GM06990 (cell line): ENCODE data around the gene MTA1.
A peak's percentile ranks its signal among the peaks of the same experiment; 100 is the strongest.

Source experiments
- DNase-seq: peaks from one replicate; pipeline ENCODE4 v3.0.0-alpha.2; 2011; ENCODE audit not compliant: insufficient read length; ENCODE audit errors: extremely low read depth
- H3K27me3 ChIP-seq: replicated peaks from 2 replicates; pipeline ENCODE4 v1.6.0; 2011; ENCODE audit warnings: low read length; ENCODE audit not compliant: control insufficient read depth, insufficient read depth
- H3K36me3 ChIP-seq: 2 replicates; pipeline ENCODE4 v1.5.1; 2011; ENCODE audit warnings: low read length; ENCODE audit not compliant: control insufficient read depth, insufficient read depth
- H3K4me3 ChIP-seq: replicated peaks from 2 replicates; pipeline ENCODE4 v1.5.1; 2011; ENCODE audit warnings: low read depth, mild to moderate bottlenecking, control low read depth, low read length
- TF ChIP-seq, protein P1 (sequence below): IDR thresholded peaks from 2 replicates; pipeline ENCODE4 v1.5.1; 2011; ENCODE audit warnings: low read length, control low read depth, mild to moderate bottlenecking, inconsistent platforms; ENCODE audit not compliant: insufficient read depth, poor library complexity, severe bottlenecking

MTA1 gene

DNA sequence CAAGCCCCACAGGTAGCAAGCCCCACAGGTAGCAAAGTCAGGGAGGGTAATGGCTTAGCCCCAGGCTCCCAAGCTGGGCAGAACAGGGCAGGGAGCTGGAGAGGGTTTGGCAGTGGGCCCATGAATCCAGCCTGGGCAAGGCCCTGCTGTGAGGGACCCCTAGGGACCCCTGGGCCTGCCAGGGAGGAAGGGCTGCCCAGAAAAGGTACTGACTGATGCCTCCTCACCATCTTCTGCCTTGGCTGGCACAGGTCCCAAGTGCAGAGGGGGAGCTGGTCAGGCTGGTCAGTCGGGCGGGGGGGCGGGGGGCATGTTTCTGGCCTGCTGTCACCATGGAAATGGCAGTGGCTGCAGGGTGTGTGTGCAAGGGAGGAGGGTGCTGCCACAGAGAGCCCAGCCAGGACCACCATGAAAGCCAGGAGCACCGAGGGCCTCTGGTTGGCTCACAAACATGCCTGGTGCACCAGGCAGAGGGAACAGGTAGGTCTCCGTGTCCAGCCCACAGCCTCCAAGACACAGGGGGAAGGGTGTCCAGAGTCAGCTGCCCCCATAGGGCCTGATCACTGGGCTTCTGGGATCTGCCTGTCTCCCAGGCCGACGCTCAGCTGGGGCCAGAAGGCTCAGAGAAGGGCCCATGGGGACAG lies 53.5 kb downstream of the MTA1 start:
- TF ChIP-seq, protein P1, sequence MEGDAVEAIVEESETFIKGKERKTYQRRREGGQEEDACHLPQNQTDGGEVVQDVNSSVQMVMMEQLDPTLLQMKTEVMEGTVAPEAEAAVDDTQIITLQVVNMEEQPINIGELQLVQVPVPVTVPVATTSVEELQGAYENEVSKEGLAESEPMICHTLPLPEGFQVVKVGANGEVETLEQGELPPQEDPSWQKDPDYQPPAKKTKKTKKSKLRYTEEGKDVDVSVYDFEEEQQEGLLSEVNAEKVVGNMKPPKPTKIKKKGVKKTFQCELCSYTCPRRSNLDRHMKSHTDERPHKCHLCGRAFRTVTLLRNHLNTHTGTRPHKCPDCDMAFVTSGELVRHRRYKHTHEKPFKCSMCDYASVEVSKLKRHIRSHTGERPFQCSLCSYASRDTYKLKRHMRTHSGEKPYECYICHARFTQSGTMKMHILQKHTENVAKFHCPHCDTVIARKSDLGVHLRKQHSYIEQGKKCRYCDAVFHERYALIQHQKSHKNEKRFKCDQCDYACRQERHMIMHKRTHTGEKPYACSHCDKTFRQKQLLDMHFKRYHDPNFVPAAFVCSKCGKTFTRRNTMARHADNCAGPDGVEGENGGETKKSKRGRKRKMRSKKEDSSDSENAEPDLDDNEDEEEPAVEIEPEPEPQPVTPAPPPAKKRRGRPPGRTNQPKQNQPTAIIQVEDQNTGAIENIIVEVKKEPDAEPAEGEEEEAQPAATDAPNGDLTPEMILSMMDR, result no peak
- no peak for DNase-seq
- Histone ChIP-seq H3K36me3 (peaks cover 7% of the 10 kb centered on the region), H3K4me3 (no peak overlapping the region), H3K27me3 (no peaks in the 10 kb centered on the region; the same call in 1 of the 2 replicates)

DNA sequence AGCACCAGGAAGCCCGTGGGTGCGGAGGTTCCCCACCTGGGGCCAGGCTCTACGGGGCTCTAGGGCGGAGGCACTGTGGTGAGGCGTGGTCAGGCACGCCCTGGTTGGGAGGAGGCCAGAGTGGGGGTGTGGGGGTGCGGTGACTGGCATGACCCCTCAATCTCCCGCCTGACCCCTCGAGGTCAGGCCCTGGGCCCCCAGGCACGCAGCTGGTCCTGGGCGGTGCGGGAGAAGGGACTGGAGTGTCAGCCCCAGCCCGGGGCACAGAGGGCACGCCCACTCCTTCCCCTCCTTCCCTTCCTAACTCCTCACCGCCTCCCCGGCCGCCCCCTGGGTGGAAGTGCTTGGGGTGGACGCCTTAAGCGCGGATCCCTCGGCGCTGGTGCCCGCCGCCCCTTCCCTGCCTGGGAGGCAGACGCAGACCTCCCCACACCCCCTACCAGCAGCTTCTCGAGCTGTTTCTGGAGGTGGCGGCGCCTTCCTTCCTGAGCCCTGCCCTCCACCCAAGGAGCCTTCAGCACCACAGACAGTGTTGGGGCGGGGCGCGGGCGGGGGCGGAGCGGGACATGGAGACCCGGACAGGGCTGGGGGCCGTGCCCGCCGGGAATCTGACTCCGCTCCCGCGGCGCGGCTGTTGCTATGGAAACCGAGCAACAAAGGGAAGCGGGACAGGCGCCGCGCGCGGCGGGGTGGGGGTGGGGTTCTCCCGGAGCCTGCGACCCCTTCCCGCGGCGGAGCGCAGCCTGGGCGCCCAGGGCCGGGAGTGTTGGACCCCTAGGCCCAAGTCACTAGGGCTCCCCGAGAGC lies 54.3 kb downstream of the MTA1 start:
- DNase-seq, result no peak
- Histone ChIP-seq H3K36me3 (peaks cover 3% of the 10 kb centered on the region), H3K27me3 (no peaks in the 10 kb centered on the region; the same call in 1 of the 2 replicates), H3K4me3 (peak overlapping the region; percentile 53)
- TF ChIP-seq, protein P1, result no peak

DNA sequence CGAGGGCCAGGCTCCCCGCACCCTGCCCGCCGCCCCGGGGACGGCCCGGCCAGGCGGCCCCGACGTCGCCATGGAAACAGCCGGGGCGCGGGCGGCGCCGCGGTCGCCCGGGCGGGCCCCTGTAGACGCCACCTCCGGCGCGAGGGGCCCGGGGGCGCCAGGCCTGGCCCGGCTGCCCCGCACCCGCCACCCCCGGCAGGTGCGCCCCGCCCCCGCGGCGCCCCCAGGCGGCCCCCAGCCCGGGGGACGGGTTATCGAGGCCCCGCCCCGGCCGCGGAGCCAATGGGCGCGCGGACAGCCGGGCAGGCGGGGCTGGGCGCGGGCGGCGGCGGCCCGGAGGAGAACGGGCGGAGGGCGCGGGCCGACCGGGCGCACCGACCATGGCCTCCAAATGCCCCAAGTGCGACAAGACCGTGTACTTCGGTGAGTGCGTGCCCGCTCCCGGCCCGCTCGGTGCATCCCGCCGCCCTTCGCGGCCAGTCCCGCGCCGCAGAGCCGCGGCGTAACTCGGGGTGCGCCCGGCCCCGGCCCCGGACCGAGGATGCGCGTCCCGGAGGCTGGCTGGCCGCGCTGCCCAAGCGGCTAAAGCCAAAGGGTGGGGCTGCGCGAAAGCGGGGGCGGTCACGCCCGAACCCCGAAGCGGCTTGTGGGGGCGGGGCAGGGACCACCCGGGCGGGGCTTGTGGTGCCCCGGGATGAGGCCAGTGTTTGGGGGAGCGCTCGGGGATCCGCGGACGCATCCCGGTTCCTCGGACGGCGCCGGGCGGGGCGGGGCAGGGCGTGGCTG lies 55.0 kb downstream of the MTA1 start, which contains the start of gene CRIP2:
TSS of gene CRIP2 (plus strand) at position 339 of the 786 bp plus-strand sequence. CDS start at position 381, 42 bp downstream.
- H3K4me3 ChIP-seq, result peak within 1 kb of the TSS; percentile 53
- DNase-seq, result no peak
- no peaks in the 10 kb centered on the region; the same call in 1 of the 2 replicates for H3K27me3 ChIP-seq
- peaks cover 3% of the 10 kb centered on the region for H3K36me3 ChIP-seq
- TF ChIP-seq, protein P1, result no peak

DNA sequence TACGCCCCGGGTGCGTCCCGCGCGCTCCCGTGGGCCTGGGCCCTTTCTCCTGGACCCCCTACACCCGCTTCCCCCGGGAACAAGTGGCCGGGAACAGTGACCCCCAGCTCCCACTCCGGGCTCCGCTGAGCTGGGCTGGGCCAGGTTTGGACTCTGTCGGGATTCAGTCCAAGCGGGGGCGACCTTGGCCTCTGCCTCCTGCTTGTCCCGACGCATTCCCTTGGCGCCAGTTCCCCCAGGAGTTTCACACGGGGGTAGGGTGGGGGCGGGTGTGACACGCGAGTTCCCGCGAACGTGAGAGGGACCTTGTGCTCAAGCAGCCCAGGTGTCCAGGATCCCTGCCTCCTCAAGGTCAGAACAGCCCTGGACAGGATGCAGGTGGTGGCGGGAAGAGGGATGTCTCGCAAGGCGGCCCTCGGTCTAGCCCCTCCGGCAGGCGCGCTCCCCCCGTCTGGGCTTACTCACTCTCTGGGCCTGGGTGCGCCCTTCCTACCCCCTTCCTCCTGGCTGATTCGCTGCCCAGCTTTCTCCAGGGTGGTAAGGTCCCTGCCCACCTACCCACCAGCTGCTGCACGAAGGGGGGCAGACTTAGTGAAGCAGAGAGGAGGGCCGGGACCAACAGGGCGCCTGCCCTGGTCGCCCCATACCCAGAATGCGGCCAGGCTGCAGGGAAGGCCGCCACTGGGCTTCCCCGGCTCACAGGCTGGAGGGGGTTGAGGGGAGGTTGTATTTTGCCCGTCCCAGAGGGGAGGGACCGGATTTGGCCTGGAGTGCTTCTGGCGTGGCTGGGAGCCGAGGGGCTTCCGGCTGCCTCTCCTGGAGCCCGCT lies 55.9 kb downstream of the MTA1 start:
- peak overlapping the region; percentile 43; the same call in 1 of the 2 replicates for H3K4me3 ChIP-seq
- DNase-seq, result no peak
- H3K27me3 ChIP-seq, result no peaks in the 10 kb centered on the region; the same call in 1 of the 2 replicates

More for the DNA sequence above, 55.9 kb downstream of the MTA1 start:
- TF ChIP-seq, protein P1, result no peak
- peaks cover 3% of the 10 kb centered on the region for H3K36me3 ChIP-seq
